Measurements from ENCODE around the gene GPX3. TPM values are rescaled to one million over a fixed set of nuclear protein-coding genes. Genes with fewer than 3 reads are reported as not detected.

Gene GPX3
- total and polyA plus RNA-seq, 9 of the 15 experiments (the other 6 are each of a cell fraction or from before 2014, with no cell fraction given), result 0.25 to 0.86 TPM; not detected in 7

- TF ChIP-seq ZNF511 (CRISPR knock-in tag; IDR thresholded peaks at IDR 0.05), result no peak
- TF ChIP-seq STAG1 (CRISPR knock-in tag; IDR thresholded peaks at IDR 0.05; ENCODE audit: borderline replicate concordance), result no peak
- TF ChIP-seq LARP7 (IDR thresholded peaks at IDR 0.05), result no peak
- no peak for TF ChIP-seq ZBTB7A (IDR thresholded peaks at IDR 0.05; ENCODE audit: borderline replicate concordance, control insufficient read depth, low read depth, low read length)
- TF ChIP-seq ZNF224 (CRISPR knock-in tag; IDR thresholded peaks at IDR 0.05), result peak; percentile 95
- TF ChIP-seq ZFP36 (IDR thresholded peaks at IDR 0.05; ENCODE audit: low read depth, low read length, partially characterized antibody), result no peak
- TF ChIP-seq ZNF431 (CRISPR knock-in tag; IDR thresholded peaks at IDR 0.05), result peak; percentile 91
- peak; percentile 95; the same call in 1 of the 2 replicates for TF ChIP-seq RERE (CRISPR knock-in tag; IDR thresholded peaks at IDR 0.05; ENCODE audit: borderline replicate concordance)
- peak; percentile 96 for TF ChIP-seq FOXK1 (CRISPR knock-in tag; IDR thresholded peaks at IDR 0.05; ENCODE audit: borderline replicate concordance)
- TF ChIP-seq DIDO1 (tag; IDR thresholded peaks at IDR 0.05; ENCODE audit: low read depth), result no peak
- no peak for TF ChIP-seq HDAC3 (IDR thresholded peaks at IDR 0.05; ENCODE audit: borderline replicate concordance, partially characterized antibody)
- TF ChIP-seq RBBP5 (IDR thresholded peaks at IDR 0.05; ENCODE audit: borderline replicate concordance, insufficient read depth, low read length, poor library complexity, severe bottlenecking), result no peak
- TF ChIP-seq MCM7 (IDR thresholded peaks at IDR 0.05), result peak in 1 of 2 experiments; percentile 99; a peak in 2 of 4 replicates
- TF ChIP-seq HSF4 (CRISPR knock-in tag; IDR thresholded peaks at IDR 0.05; ENCODE audit: borderline replicate concordance), result no peak
- TF ChIP-seq SUPT5H (IDR thresholded peaks at IDR 0.05), result no peak
- TF ChIP-seq, protein P1, sequence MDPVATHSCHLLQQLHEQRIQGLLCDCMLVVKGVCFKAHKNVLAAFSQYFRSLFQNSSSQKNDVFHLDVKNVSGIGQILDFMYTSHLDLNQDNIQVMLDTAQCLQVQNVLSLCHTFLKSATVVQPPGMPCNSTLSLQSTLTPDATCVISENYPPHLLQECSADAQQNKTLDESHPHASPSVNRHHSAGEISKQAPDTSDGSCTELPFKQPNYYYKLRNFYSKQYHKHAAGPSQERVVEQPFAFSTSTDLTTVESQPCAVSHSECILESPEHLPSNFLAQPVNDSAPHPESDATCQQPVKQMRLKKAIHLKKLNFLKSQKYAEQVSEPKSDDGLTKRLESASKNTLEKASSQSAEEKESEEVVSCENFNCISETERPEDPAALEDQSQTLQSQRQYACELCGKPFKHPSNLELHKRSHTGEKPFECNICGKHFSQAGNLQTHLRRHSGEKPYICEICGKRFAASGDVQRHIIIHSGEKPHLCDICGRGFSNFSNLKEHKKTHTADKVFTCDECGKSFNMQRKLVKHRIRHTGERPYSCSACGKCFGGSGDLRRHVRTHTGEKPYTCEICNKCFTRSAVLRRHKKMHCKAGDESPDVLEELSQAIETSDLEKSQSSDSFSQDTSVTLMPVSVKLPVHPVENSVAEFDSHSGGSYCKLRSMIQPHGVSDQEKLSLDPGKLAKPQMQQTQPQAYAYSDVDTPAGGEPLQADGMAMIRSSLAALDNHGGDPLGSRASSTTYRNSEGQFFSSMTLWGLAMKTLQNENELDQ (CRISPR knock-in tag; IDR thresholded peaks at IDR 0.05; ENCODE audit: borderline replicate concordance), result peak; percentile 96
- TF ChIP-seq SREBF2 (CRISPR knock-in tag; IDR thresholded peaks at IDR 0.05), result no peak
These were observed 4.3 kb downstream of the GPX3 start (continued) for GRCh38 chr5:151024440-151025249.

Data from K562 (cell line).